GM13977 (cell line): ENCODE data around the gene RFC4.

Source experiments
- DNase-seq: peaks from one replicate; pipeline ENCODE4 v3.0.0; 2012; ENCODE audit warnings: low spot score
- in situ Hi-C: fragments of 300-500 bp; cut with MboI; formaldehyde crosslinking; loops from one replicate; pipeline ENCODE4 v1.12.0; 2022; ENCODE audit warnings: low sequenced_read_pairs, low pct_unique_long_range_greater_than_20kb, mixed read lengths, inconsistent platforms; ENCODE audit not compliant: unreplicated experiment
- TF ChIP-seq, protein P1 (sequence below): IDR thresholded peaks from 2 replicates; pipeline ENCODE4 v1.5.1; 2012; ENCODE audit warnings: mild to moderate bottlenecking, control low read depth; ENCODE audit not compliant: insufficient read depth; ENCODE audit errors: extremely low read depth, missing control alignments

RFC4 gene

DNA sequence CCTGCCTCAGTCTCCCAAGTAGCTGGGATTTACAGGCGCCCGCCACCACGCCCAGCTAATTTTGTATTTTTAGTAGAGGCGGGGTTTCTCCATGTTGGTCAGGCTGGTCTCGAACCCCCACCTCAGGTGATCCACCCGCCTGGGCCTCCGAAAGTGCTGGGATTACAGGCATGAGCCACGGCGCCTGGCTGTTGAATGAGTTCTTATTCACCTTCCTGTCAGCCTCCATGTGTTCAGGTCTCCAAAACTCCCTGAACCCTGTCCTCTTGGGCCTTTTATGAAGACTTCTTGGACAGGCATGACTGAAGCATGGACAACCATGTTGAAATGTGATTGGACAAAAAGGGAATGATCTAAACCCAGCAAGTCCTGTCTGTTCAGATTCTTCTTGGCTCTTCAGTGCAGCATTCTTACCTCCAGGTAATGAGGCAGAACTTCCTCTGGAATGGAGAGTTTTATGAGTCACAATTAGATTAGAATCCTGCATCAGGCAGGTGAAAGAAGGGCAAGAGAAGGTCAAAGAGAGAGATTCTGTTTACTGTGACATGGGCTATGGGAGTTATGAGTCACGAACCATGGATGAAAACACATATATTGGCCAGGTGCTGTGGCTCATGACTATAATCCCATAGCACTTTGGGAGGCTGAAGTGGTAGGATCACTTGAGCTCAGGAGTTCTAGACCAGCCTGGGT is 46.0 kb downstream of the RFC4 start:
- TF ChIP-seq, protein P1, sequence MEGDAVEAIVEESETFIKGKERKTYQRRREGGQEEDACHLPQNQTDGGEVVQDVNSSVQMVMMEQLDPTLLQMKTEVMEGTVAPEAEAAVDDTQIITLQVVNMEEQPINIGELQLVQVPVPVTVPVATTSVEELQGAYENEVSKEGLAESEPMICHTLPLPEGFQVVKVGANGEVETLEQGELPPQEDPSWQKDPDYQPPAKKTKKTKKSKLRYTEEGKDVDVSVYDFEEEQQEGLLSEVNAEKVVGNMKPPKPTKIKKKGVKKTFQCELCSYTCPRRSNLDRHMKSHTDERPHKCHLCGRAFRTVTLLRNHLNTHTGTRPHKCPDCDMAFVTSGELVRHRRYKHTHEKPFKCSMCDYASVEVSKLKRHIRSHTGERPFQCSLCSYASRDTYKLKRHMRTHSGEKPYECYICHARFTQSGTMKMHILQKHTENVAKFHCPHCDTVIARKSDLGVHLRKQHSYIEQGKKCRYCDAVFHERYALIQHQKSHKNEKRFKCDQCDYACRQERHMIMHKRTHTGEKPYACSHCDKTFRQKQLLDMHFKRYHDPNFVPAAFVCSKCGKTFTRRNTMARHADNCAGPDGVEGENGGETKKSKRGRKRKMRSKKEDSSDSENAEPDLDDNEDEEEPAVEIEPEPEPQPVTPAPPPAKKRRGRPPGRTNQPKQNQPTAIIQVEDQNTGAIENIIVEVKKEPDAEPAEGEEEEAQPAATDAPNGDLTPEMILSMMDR: no peak
- no peak for DNase-seq
- in situ Hi-C loops: no loop called here

DNA sequence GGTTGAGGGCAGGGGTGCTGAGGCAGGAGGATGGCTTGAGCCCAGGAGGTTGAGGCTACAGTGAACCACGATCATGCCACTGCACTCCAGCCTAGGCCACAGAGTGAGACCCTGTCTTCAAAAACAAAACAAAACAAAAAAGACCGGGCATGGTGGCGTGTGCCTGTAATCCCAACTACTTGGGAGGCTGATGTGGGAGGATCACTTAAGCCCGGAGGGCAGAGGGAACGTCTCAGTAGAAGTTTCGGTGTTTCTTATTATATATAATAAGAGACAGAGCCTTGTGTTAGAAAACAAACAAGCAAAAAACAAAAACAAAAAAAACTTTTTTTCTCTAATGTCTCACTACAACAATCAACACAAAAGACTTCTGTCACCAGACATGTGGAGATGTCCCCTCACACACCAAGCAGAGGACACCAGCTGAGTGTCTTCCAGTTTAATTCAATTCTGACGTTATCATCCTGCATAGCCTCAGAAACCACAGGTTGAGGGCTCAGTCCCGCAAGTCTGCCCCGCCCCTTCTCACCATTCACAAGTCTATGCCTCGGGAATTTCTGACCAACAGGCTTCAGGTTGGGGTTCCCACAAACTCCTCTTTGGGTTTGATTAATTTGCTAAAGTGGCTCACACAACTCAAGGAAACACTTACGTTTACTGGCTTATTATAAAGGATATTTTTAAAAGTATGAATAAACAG is 46.9 kb downstream of the RFC4 start:
- in situ Hi-C loops: no loop called here
- no peak for DNase-seq
- TF ChIP-seq, protein P1: no peak

DNA sequence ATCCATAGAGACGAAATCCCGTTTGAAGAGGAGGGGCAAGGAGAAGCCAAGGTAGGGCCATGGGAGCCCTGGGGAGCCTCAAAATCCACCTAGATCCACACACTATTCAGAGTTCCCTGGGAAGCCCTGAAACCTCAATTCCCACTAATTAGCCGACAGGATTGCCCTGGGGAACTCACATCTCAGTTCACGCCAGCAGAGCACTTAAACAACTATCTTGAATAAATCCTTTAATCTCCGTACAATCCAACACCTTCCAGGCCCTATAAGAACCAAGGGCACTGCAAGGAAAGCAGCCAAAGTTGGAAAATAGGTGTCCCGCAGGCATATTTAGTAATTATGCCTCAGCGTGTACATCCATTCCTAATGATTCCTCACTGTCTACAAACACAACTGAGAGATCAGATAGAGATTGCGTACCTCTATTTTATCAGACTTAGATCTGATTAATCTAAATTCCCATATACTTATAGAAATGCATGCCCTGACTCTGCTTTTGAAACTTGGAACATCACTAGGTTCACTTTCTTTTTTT is 48.5 kb downstream of the RFC4 start:
- in situ Hi-C loops: no loop called here
- TF ChIP-seq, protein P1: no peak
- DNase-seq: no peak

DNA sequence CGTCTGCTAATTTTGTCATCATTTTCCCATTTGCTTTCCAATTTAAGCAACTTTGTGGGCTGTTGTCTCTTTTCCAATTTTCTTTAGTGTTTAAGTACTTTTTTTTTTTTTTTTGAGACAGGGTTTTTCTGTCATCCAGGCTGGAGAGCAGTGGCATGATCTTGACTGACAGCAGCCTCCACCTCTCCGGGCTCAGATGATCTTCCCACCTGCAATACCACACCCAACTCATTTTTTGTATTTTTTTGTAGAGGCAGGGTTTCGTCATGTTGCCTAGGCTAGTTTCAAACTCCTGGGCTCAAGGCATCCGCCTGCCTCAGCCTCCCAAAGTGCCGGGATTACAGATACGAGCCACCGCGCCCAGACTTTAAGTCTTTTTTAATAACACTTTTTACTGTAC is 49.1 kb downstream of the RFC4 start:
- TF ChIP-seq, protein P1: no peak
- no peak for DNase-seq
- in situ Hi-C loops: no loop called here

DNA sequence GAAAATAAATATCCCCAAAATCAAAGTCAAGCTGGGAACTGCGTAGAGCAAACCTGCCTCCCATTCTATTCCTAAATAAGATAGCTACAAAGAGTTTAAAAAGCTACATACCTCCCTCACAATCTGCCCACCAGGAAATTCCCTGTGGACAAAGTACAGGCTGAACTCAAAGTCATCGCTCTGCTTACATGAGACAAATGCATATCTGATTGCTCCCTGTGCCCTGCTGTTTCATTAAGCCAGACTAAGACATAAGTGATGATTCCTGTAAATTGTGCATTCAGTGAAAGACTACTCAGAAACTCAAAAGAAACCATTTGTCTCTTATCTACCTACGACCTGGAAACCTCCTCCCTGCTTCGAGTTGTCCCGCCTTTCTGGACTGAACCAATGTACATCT is 51.4 kb downstream of the RFC4 start:
- TF ChIP-seq, protein P1: no peak
- no peak for DNase-seq
- in situ Hi-C loops: no loop called here

DNA sequence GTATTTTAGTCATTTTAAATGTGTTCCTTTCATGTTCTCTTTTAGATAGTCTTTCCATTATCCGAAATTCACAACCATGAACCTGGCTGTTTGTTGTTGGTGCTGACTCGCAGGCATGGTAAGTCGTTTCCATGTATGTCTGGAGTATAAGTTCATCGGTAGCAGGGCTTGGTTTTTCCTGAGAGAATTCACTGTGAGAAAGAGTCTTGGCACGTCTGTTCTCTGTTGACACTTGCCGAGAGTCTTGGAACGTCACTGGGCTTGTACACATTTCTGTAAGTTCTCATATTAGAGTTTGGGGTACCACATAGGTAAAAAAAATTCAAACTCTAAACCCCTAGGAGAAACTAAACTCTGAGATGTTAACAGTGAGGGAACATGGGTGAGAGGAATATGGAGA is 52.3 kb downstream of the RFC4 start:
- DNase-seq: no peak
- in situ Hi-C loops: no loop called here
- TF ChIP-seq, protein P1: no peak
